WTC11 (cell line): ENCODE results near the gene MADCAM1. TPM values are rescaled to one million over a fixed set of nuclear protein-coding genes. Genes with fewer than 3 reads are reported as not detected.

Source experiments
- ATAC-seq: fragments of 200-7000 bp; cut with Tn5 transposase; 2 replicates; pipeline ENCODE4 v1.10.0; 2021; ENCODE audit warnings: mild to moderate bottlenecking, moderate library complexity
- CTCF ChIA-PET: fragments of 300-600 bp; sonication (Branson Sonifier 250); formaldehyde crosslinking; loops from one replicate; lab custom pipeline; 2021; ENCODE audit warnings: antibody characterized with exemption; lab: Charles Lee
- POLR2A ChIA-PET: fragments of 350-600 bp; sonication (Branson Sonifier 250); formaldehyde crosslinking; loops from one replicate; lab custom pipeline; 2021; ENCODE audit warnings: antibody characterized with exemption; lab: Charles Lee
- DNase-seq: peaks from one replicate; pipeline ENCODE4 v3.0.0; 2021; ENCODE audit warnings: low spot score
- H3K27ac Mint-ChIP-seq: 2 replicates; pipeline ENCODE4 v1.8.0; 2021; ENCODE audit warnings: mixed read lengths
- H3K27me3 Mint-ChIP-seq: 2 replicates; pipeline ENCODE4 v1.8.0; 2021; ENCODE audit warnings: low read depth, mild to moderate bottlenecking, moderate library complexity, mixed read lengths
- H3K36me3 Mint-ChIP-seq: 2 replicates; pipeline ENCODE4 v1.8.0; 2021; ENCODE audit warnings: mixed read lengths
- H3K4me1 Mint-ChIP-seq: 2 replicates; pipeline ENCODE4 v1.8.0; 2022; ENCODE audit warnings: mixed read lengths
- H3K4me3 Mint-ChIP-seq: 2 replicates; pipeline ENCODE4 v1.8.0; 2021; ENCODE audit warnings: mild to moderate bottlenecking, moderate library complexity, mixed read lengths
- H3K9me3 Mint-ChIP-seq: 2 replicates; pipeline ENCODE4 v1.8.0; 2021; ENCODE audit warnings: mixed read lengths
- AFF4 ChIP-seq: sonication (generic); formaldehyde crosslinking; IDR thresholded peaks from 2 replicates; pipeline ENCODE4 v1.8.1; 2023; ENCODE audit warnings: mild to moderate bottlenecking, missing genetic modification reagents, borderline replicate concordance
- ELF4 ChIP-seq: sonication (generic); formaldehyde crosslinking; IDR thresholded peaks from 2 replicates; pipeline ENCODE4 v1.8.1; 2022; ENCODE audit warnings: low read depth, mild to moderate bottlenecking, moderate library complexity, missing genetic modification reagents
- FOXK1 ChIP-seq: sonication (generic); formaldehyde crosslinking; IDR thresholded peaks from 2 replicates; pipeline ENCODE4 v1.8.0; 2022; ENCODE audit warnings: mild to moderate bottlenecking, moderate library complexity, missing genetic modification reagents
- MAX ChIP-seq: sonication (generic); formaldehyde crosslinking; IDR thresholded peaks from 2 replicates; pipeline ENCODE4 v1.8.0; 2022; ENCODE audit warnings: mild to moderate bottlenecking, missing genetic modification reagents
- MXD4 ChIP-seq: fragments of 250-450 bp; sonication (Bioruptor Pico); IDR thresholded peaks from 2 replicates; pipeline ENCODE4 v1.8.0; 2021; ENCODE audit warnings: mild to moderate bottlenecking, moderate library complexity, borderline replicate concordance
- NFE2L1 ChIP-seq: sonication (generic); formaldehyde crosslinking; IDR thresholded peaks from 2 replicates; pipeline ENCODE4 v1.8.1; 2023; ENCODE audit warnings: missing genetic modification reagents
- NFYB ChIP-seq: sonication (generic); formaldehyde crosslinking; conservative IDR thresholded peaks from 2 replicates; pipeline ENCODE4 v1.8.0; 2022; ENCODE audit warnings: low read depth, missing genetic modification reagents
- NR1H2 ChIP-seq: sonication (generic); formaldehyde crosslinking; IDR thresholded peaks from 2 replicates; pipeline ENCODE4 v1.9.0; 2021; ENCODE audit warnings: mild to moderate bottlenecking, moderate library complexity, missing genetic modification reagents
- NR2C2 ChIP-seq: sonication (generic); formaldehyde crosslinking; IDR thresholded peaks from 2 replicates; pipeline ENCODE4 v1.8.0; 2022; ENCODE audit warnings: mild to moderate bottlenecking, missing genetic modification reagents
- OVOL2 ChIP-seq: fragments of 250-450 bp; sonication (Bioruptor Pico); IDR thresholded peaks from 2 replicates; pipeline ENCODE4 v1.9.0; 2021; ENCODE audit warnings: mild to moderate bottlenecking, borderline replicate concordance
- PRRX2 ChIP-seq: fragments of 250-450 bp; sonication (Bioruptor Pico); IDR thresholded peaks from 2 replicates; pipeline ENCODE4 v1.8.0; 2021; ENCODE audit warnings: mild to moderate bottlenecking
- SMAD4 ChIP-seq: sonication (generic); formaldehyde crosslinking; IDR thresholded peaks from 2 replicates; pipeline ENCODE4 v1.8.0; 2022; ENCODE audit warnings: mild to moderate bottlenecking, missing genetic modification reagents
- SOX15 ChIP-seq: fragments of 250-450 bp; sonication (Bioruptor Pico); IDR thresholded peaks from 2 replicates; pipeline ENCODE4 v1.9.0; 2021; ENCODE audit warnings: mild to moderate bottlenecking
- ZNF263 ChIP-seq: sonication (generic); formaldehyde crosslinking; IDR thresholded peaks from 2 replicates; pipeline ENCODE4 v1.8.1; 2022; ENCODE audit warnings: low read depth, mild to moderate bottlenecking, moderate library complexity, missing genetic modification reagents
- ZNF281 ChIP-seq: sonication (generic); formaldehyde crosslinking; IDR thresholded peaks from 2 replicates; pipeline ENCODE4 v1.8.0; 2023; ENCODE audit warnings: mild to moderate bottlenecking, missing genetic modification reagents
- ZNF512 ChIP-seq: sonication (generic); formaldehyde crosslinking; IDR thresholded peaks from 2 replicates; pipeline ENCODE4 v1.8.1; 2022; ENCODE audit warnings: missing genetic modification reagents, borderline replicate concordance
- total RNA-seq: library from RNA; stranded (reverse); gene quantifications from 3 replicates; pipeline ENCODE4 v1.2.3, GENCODE V29; 2021

MADCAM1 gene
- total RNA-seq, 1 experiment from 2014 or later: 4.7 TPM

GRCh38 chr19:452829-453228 lies 43.5 kb upstream of the MADCAM1 start:
- no peak for ATAC-seq
- H3K27ac Mint-ChIP-seq: no peak overlapping the region
- TF ChIP-seq OVOL2: no peak
- no peak for TF ChIP-seq MAX (CRISPR knock-in tag)
- no peak for TF ChIP-seq ZNF263 (CRISPR knock-in tag)
- no peak for TF ChIP-seq ZNF281 (CRISPR knock-in tag)
- no peak for TF ChIP-seq PRRX2 (CRISPR knock-in tag)
- no peak for TF ChIP-seq NR1H2 (CRISPR knock-in tag)
- TF ChIP-seq NFYB (CRISPR knock-in tag): no peak
- TF ChIP-seq SOX15: no peak
- no peak for TF ChIP-seq NFE2L1 (CRISPR knock-in tag)
- no peak for TF ChIP-seq NR2C2 (CRISPR knock-in tag)
- TF ChIP-seq SMAD4: no peak
- no peak for TF ChIP-seq ZNF512 (CRISPR knock-in tag)
- no peak for TF ChIP-seq ELF4
- TF ChIP-seq MXD4: no peak
- TF ChIP-seq, all 79 proteins: peak for 0
- CTCF ChIA-PET: no interaction called here
- peaks cover 10% of the 10 kb centered on the region for H3K27me3 Mint-ChIP-seq
- POLR2A ChIA-PET: no interaction called here
- H3K36me3 Mint-ChIP-seq: peaks cover 15% of the 10 kb centered on the region
- peaks cover 3% of the 10 kb centered on the region; the same call in 1 of the 2 replicates for H3K4me1 Mint-ChIP-seq
- H3K4me3 Mint-ChIP-seq: no peak overlapping the region
- H3K9me3 Mint-ChIP-seq: peaks cover 16% of the 10 kb centered on the region
- DNase-seq: no peak

- no peak overlapping the region for H3K27ac Mint-ChIP-seq
- ATAC-seq (no peak), DNase-seq (no peak)
- ChIA-PET POLR2A (no interaction called here), CTCF (no interaction called here)
- H3K4me1 Mint-ChIP-seq: peaks cover 3% of the 10 kb centered on the region; the same call in 1 of the 2 replicates
- peaks cover 16% of the 10 kb centered on the region for H3K9me3 Mint-ChIP-seq
- H3K27me3 Mint-ChIP-seq: peaks cover 10% of the 10 kb centered on the region
- no peak overlapping the region for H3K4me3 Mint-ChIP-seq
- no peak for TF ChIP-seq NR2C2 (CRISPR knock-in tag)
- TF ChIP-seq SMAD4: no peak
- TF ChIP-seq AFF4 (CRISPR knock-in tag): no peak
- no peak for TF ChIP-seq FOXK1 (CRISPR knock-in tag)
- peaks cover 15% of the 10 kb centered on the region for H3K36me3 Mint-ChIP-seq
These were observed 42.7 kb upstream of the MADCAM1 start for GRCh38 chr19:453606-454005.
